ENCODE results near the gene VAPA.

Gene VAPA

GRCh38 chr18:9913526-9914333 is at the start of gene VAPA:
VAPA (plus strand) TSS chr18:9914016; CDS start chr18:9914257, 241 bp downstream.
- DNase-seq = peak; percentile 94

- no peak for DNase-seq
These were observed 47.9 kb upstream of the VAPA start for GRCh38 chr18:9865764-9866490.

GRCh38 chr18:9866627-9867026 is 47.2 kb upstream of the VAPA start:
- DNase-seq = no peak

- no peak for DNase-seq
These were observed 46.7 kb upstream of the VAPA start for GRCh38 chr18:9867071-9867594.

- DNase-seq = no peak
These were observed 44.7 kb upstream of the VAPA start for GRCh38 chr18:9868857-9869714.

GRCh38 chr18:9869715-9870430 is 43.9 kb upstream of the VAPA start:
- no peak for DNase-seq

- DNase-seq = no peak
These were observed 43.3 kb upstream of the VAPA start for GRCh38 chr18:9870431-9871008.

- DNase-seq = no peak
These were observed 42.5 kb upstream of the VAPA start for GRCh38 chr18:9871244-9871746.

GRCh38 chr18:9872823-9873222 is 41.0 kb upstream of the VAPA start:
- DNase-seq = no peak

GRCh38 chr18:9874728-9875127 is 39.1 kb upstream of the VAPA start:
- DNase-seq = no peak

- DNase-seq = no peak
These were observed 37.5 kb upstream of the VAPA start for GRCh38 chr18:9876212-9876866.

GRCh38 chr18:9876867-9877654 is 36.8 kb upstream of the VAPA start:
- no peak for DNase-seq

GRCh38 chr18:9877655-9878014 is 36.2 kb upstream of the VAPA start:
- no peak for DNase-seq

- DNase-seq = no peak
These were observed 35.7 kb upstream of the VAPA start for GRCh38 chr18:9878095-9878494.

GRCh38 chr18:9878783-9879242 is 35.0 kb upstream of the VAPA start:
- DNase-seq = no peak

GRCh38 chr18:9884090-9884489 is 29.7 kb upstream of the VAPA start:
- no peak for DNase-seq

GRCh38 chr18:9884532-9885140 is 29.2 kb upstream of the VAPA start:
- no peak for DNase-seq

GRCh38 chr18:9885170-9886004 is 28.4 kb upstream of the VAPA start, which contains the start of gene TXNDC2:
TXNDC2 (plus strand) TSS chr18:9885973; CDS start chr18:9886681, 708 bp downstream.
- no peak for DNase-seq

GRCh38 chr18:9886005-9886348 is 27.8 kb upstream of the VAPA start:
- no peak for DNase-seq
